NCI-H187 treated with DMSO at 0.1 percent for 48 hours (cell line): Measurements from ENCODE around the gene ZBTB32.

ENCODE experiments used
- DNase-seq: peaks from one replicate; lab custom pipeline; 2025; lab: John Stamatoyannopoulos, UW

ZBTB32 gene

GRCh38 chr19:35752746-35753350 is 48.5 kb downstream of the ZBTB32 start:
- DNase-seq = no peak

DNA sequence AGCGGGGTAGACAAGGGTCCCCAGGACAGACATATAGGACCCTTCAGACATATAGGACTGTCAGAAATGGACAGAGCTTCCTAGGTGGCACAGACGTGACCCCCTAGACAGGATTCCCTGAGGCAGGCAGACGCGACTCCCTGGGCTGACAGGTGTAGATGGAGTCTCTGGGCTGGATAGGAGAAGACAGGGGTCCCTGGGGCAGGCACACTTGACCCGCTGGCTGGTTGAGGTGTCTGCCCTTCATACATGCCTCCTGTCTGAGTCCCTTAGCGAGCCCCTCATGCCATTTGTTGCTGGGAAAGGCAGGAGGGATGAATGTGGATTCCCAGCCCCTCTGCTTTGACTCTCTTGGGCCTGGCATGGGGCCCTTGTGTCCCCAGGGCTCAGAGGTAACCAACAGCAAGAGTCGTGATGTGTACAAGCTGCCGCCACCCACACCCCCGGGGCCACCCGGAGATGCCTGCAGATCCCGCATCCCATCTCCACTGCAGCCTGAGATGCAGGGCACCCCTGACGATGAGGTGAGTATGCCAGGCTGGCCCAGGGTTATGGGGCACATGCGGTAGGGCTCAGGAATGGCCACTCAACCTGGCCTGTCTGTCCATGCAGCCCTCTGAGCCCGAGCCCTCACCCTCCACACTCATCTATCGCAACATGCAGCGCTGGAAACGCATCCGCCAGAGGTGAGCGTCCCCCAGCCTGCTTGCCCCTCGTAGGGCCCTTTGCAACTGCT is 49.4 kb downstream of the ZBTB32 start:
- no peak for DNase-seq

DNA sequence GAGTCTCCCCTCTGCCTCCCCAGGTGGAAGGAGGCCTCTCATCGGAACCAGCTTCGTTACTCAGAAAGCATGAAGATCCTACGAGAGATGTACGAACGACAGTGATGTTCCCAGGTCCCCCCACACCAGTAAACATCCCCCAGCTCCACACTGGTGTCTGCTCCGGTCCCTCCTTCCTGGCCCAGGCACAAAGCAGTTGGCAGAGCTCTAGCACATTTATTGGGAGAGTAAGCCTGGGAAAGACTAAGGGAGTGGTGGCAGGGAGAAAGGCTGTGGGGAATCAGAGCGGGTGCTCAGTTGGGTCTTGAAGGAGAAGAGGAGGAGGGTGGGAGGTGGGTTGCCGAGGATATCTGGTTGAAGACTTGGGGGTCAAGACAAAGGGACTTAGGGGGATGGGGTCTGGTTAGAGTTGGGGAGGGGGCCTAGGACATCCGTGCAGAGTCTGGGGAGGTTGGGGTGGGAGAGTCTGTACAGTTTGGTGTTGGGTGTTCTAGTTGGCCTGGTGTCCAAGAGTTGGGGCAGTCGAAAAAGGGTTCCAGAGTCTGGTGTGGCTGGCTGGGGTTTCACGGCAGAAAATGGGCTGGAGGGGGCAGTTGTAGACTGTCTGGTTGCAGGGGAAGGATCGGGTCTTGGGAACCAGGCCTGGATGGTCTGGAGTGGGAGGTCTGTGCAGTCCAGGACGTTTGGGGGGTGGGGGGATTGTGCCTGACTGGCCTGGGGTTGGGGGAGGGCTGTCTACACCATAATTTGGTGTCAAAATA is 50.2 kb downstream of the ZBTB32 start:
- DNase-seq = no peak

GRCh38 chr19:35755131-35755549 is 50.8 kb downstream of the ZBTB32 start:
- no peak for DNase-seq

DNA sequence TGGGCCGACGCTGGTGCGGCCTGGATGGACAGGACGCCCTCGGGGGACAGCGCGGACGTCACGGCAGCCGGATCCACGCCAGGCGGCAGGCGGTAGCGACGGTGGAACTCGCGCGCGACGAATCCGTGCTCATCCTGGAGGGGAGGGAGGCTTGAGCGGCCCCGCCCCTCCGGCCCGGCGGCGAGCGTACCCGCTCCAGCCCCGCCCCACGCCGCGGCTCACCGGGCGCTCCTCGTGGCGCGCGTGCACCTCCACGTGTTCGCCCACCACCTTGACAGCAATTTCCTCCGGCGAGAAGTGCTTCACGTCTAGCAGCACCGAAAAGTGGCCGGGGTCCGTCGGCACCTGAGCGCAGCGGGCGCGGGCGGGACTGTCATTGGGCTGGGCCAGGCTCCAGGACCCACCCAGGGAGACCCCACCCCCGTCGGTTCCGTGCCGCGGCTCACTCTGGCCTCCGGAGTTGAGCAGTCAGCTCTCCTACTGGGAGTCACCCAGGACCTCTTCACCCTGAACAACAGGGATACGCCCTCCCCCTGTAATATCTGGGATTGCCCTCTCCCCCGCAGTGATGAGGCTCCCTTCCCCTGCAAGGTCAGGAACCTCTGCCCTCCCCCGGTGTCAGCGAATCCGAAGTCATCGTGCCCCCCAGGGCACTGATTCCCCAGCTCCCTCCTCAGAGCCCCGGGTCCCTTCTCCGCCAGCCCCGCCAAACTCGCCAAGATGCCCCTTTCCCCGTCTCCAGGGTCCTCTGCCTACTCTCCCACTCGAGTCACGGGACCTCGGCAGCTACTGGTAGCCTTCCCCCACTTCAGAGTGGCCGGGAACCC is 51.4 kb downstream of the ZBTB32 start:
- no peak for DNase-seq

DNA sequence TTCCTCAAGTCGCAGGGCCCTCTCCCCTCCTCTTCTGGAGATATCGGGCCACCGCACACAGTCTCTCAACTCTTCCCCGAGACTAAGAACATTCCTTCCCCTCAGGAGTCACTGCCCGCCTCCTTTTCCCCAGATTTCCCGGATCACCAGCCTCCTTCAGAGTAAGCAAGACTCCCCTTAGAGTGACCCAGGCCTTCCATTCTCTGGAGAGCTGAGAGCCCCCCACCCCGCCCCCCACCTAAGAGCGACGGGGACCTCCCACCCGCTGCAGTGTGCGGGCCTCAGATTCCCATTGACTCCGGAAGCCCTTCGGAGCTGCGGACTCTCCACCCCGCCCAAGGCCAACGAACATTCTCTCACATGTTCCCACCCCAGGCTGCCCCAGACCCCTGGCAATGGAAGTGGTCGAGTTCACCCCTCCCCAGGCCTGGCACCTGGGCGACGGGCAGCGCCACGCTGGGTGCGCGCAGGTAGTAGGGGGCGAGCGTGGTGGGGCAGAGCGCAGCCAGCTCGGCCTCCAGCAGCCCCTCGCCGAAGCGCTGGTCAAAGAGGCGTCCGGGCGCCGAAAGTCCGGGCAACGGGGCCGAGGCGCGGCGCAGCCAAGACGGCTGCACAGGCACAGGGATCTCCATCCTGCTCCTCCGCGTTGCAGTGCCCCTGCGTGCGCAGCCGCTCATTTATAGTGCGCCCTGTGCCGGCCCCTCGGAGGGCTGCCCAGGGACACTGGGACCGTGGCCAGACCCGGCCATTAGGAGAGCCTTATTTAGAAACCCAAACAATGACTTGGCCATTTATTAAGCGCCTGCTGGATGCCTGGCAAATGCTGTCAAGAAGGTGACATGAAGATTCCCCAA is 52.2 kb downstream of the ZBTB32 start, which contains the start of gene HSPB6:
Gene HSPB6, minus strand, starts transcription at position 653 of the 854 bp plus-strand sequence. Its CDS starts 21 bp downstream, at position 632.
- DNase-seq = no peak

DNA sequence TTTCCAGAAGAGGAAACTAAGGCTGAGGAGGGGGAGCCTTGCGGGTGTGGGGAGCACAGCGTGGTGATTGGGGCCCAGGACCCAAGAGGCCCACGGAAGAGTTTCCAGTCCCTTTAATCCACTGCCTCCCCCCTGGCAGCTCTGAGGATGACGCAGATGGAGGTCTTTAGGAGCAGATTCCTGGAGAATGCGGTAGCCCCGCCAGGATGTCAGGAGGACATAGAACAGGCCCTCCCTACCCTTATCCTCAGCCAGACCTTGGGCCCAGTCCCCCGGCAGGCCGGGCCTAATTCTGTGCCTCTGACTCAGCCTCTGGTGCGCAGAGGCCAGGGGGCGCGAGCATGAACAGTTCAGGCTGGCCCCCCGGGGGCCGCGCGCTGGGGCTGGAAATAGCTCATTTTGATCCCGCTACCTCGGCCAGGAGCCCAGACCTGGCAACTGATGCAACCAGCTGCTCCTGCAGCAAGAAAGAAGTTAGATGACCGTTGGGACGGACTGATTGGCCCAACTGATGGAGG is 52.9 kb downstream of the ZBTB32 start:
- DNase-seq = no peak

- peak; percentile 98 for DNase-seq
Observed at GRCh38 chr19:35757749-35758608, 53.6 kb downstream of the ZBTB32 start, which contains the start of gene PROSER3. PROSER3 (plus strand) TSS chr19:35758176; CDS start chr19:35758216, 40 bp downstream.

DNA sequence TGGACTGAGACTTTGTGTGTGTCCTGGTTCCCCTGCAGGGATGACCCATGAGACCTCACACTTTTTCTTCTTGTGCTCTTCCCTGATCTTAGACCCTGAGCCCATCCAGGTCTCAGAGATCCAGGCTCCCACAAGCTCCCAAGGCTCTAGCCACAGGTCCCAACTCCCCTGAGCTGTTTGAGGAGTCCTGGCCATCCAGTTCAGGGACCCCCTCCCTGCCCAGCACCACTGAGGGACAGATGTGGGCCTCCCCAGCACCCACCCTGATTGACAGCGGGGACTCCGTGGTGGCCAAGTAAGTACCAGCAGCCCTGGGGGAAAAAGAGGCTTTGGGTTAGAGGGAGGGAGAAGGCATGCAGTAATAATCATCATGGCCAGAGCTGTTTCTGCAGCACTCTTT is 55.3 kb downstream of the ZBTB32 start:
- DNase-seq = no peak

GRCh38 chr19:35760711-35761349 is 56.5 kb downstream of the ZBTB32 start:
- no peak for DNase-seq

GRCh38 chr19:35764432-35765315 is 60.3 kb downstream of the ZBTB32 start:
- no peak for DNase-seq
